Parathyroid adenoma (tissue), 2 donors: ENCODE results near the gene WWP2.
A peak's percentile ranks its signal among the peaks of the same experiment; 100 is the strongest.

Source experiments
- H2AFZ ChIP-seq: fragments of 300-600 bp; sonication (generic); one replicate; pipeline ENCODE4 v1.7.0; 2017; ENCODE audit warnings: antibody characterized with exemption, mild to moderate bottlenecking
- H3K27ac ChIP-seq: fragments of 300-600 bp; sonication (generic); one replicate; pipeline ENCODE4 v1.7.0; 2017
- H3K27me3 ChIP-seq: fragments of 300-600 bp; sonication (generic); one replicate; pipeline ENCODE4 v1.7.0; 2017; ENCODE audit warnings: low read length; ENCODE audit not compliant: control insufficient read depth, insufficient read depth
- H3K36me3 ChIP-seq: fragments of 300-600 bp; sonication (generic); one replicate; pipeline ENCODE4 v1.7.0; 2017; ENCODE audit warnings: low read length; ENCODE audit not compliant: control insufficient read depth, insufficient read depth
- H3K4me1 ChIP-seq: fragments of 300-600 bp; sonication (generic); one replicate; pipeline ENCODE4 v1.7.0; 2017; ENCODE audit warnings: control low read depth
- H3K4me2 ChIP-seq: fragments of 300-600 bp; sonication (generic); one replicate; pipeline ENCODE4 v1.7.0; 2017; ENCODE audit warnings: low read length
- H3K4me3 ChIP-seq: fragments of 300-600 bp; sonication (generic); one replicate; pipeline ENCODE4 v1.7.0; 2017; ENCODE audit warnings: low read depth, low read length
- H3K79me2 ChIP-seq: fragments of 300-600 bp; sonication (generic); one replicate; pipeline ENCODE4 v1.7.0; 2017; ENCODE audit warnings: control low read depth
- H3K9ac ChIP-seq: fragments of 300-600 bp; sonication (generic); one replicate; pipeline ENCODE4 v1.7.0; 2017; ENCODE audit warnings: mild to moderate bottlenecking
- H3K9me3 ChIP-seq: fragments of 300-600 bp; sonication (generic); one replicate; pipeline ENCODE4 v1.7.0; 2017; ENCODE audit warnings: low read length; ENCODE audit not compliant: control insufficient read depth
- CTCF ChIP-seq: fragments of 300-600 bp; sonication (generic); IDR thresholded peaks from one replicate; pipeline ENCODE4 v1.7.0; 2017; ENCODE audit warnings: antibody characterized with exemption, mild to moderate bottlenecking
- donor health status: primary hyperparathyroidism.

The WWP2 gene

GRCh38 chr16:69889295-69889964, 127.3 kb downstream of the WWP2 start:
- no peak overlapping the region for H3K4me3 ChIP-seq
- peaks cover 6% of the 10 kb centered on the region for H3K79me2 ChIP-seq
- H3K9me3 ChIP-seq, result no peaks in the 10 kb centered on the region
- no peak overlapping the region for H3K27ac ChIP-seq
- no peaks in the 10 kb centered on the region for H3K27me3 ChIP-seq
- H3K36me3 ChIP-seq, result no peaks in the 10 kb centered on the region
- peaks cover 5% of the 10 kb centered on the region for H3K4me1 ChIP-seq
- no peak for TF ChIP-seq CTCF
- no peak overlapping the region for H2AFZ ChIP-seq
- H3K9ac ChIP-seq, result no peak overlapping the region
- no peak overlapping the region for H3K4me2 ChIP-seq

DNA sequence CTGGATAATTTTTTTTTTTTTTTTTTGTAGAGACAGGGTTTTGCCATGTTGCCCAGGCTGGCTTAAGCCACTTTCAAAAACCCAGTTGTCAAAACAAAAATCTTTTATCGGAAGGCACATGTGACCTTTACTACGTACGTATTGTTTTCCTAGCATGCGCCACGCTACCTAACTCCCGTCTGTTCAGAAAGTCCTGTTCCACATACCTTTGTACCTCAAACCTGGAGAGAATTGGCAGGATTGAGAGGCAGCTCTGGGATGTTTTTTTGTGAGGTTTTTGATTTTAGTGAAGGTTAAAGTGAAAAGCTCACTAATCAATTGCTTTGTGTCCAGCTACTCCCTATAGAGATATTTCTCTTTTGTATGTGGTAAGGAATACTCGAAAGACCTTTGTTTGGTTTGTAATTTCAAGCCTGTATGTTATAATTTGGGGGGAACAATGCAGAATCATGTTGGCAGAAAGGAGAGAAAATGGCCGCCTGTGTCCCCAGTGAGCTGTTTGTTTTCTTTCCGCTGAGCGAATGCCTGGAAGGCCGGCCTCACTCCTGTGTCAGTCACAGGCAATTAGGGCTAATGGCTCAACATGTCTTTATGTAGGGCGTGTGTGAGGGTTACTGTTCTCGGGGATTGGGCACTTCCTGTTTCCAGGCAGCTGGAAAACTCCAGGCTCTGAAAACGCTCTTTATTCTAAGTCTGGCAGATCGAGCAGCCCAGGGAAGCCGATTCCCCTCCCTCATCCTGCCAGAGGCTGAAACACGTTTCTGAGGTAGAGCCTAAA, 128.2 kb downstream of the WWP2 start:
- Histone ChIP-seq H3K9me3 (no peaks in the 10 kb centered on the region), H3K4me3 (no peak overlapping the region), H3K36me3 (no peaks in the 10 kb centered on the region), H3K4me1 (peaks cover 5% of the 10 kb centered on the region), H3K79me2 (peaks cover 3% of the 10 kb centered on the region), H3K4me2 (no peak overlapping the region), H3K27me3 (no peaks in the 10 kb centered on the region), H3K9ac (no peak overlapping the region), H2AFZ (no peak overlapping the region), H3K27ac (peak overlapping the region; percentile 51)
- no peak for TF ChIP-seq CTCF

DNA sequence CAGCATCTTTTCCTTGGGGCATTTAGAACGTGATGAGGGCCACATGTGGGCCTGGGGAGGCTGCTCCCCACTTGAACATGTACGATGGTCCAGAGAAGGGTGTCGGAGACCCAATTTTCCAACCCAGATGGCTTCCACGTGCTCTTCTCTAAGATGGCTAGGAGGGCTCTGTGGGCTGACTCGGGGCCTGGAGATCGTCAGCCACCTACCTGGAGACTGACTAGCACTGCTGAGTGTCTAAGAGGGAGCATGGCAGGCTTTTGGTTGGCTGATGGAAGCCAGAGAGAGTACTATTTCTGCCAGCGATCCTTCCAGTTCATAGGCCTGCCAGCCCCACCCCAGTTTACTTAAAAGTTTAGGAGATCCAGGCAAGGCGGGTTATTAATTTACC, 128.8 kb downstream of the WWP2 start:
- no peak overlapping the region for H2AFZ ChIP-seq
- H3K4me2 ChIP-seq, result no peak overlapping the region
- TF ChIP-seq CTCF, result no peak
- no peaks in the 10 kb centered on the region for H3K36me3 ChIP-seq
- no peak overlapping the region for H3K4me3 ChIP-seq
- H3K27me3 ChIP-seq, result no peaks in the 10 kb centered on the region
- H3K27ac ChIP-seq, result peak overlapping the region; percentile 51
- H3K9ac ChIP-seq, result no peak overlapping the region
- peaks cover 3% of the 10 kb centered on the region for H3K79me2 ChIP-seq
- H3K4me1 ChIP-seq, result peaks cover 2% of the 10 kb centered on the region
- no peaks in the 10 kb centered on the region for H3K9me3 ChIP-seq

- Histone ChIP-seq H2AFZ (no peak overlapping the region), H3K4me3 (no peak overlapping the region), H3K27me3 (no peaks in the 10 kb centered on the region), H3K9ac (no peak overlapping the region), H3K27ac (no peak overlapping the region), H3K4me2 (no peak overlapping the region), H3K79me2 (peaks cover 5% of the 10 kb centered on the region), H3K4me1 (no peaks in the 10 kb centered on the region), H3K36me3 (no peaks in the 10 kb centered on the region), H3K9me3 (no peaks in the 10 kb centered on the region)
- TF ChIP-seq CTCF, result no peak
These were observed 130.2 kb downstream of the WWP2 start for GRCh38 chr16:69892378-69892777.
